HepG2 (cell line): ENCODE results near the gene IQCN. TPM values are rescaled to one million over a fixed set of nuclear protein-coding genes. Genes with fewer than 3 reads are reported as not detected.
A peak's percentile ranks its signal among the peaks of the same experiment; 100 is the strongest.

ENCODE experiments used
- AGO1 ChIP-seq: fragments of 200-400 bp; formaldehyde crosslinking; IDR thresholded peaks from 2 replicates; pipeline ENCODE4 v1.6.1; 2017; ENCODE audit warnings: mild to moderate bottlenecking, low read depth, low read length, moderate library complexity; ENCODE audit not compliant: poor library complexity, severe bottlenecking
- CHD2 ChIP-seq: IDR thresholded peaks from 2 replicates; pipeline ENCODE4 v1.6.1; 2011; ENCODE audit warnings: low read depth, low read length, improper control_type of control experiment
- EEA1 ChIP-seq: sonication (generic); formaldehyde crosslinking; IDR thresholded peaks from 2 replicates; pipeline ENCODE4 v1.5.1; 2020; ENCODE audit warnings: mild to moderate bottlenecking, missing genetic modification reagents, borderline replicate concordance
- GABPB1 ChIP-seq: IDR thresholded peaks from 2 replicates; pipeline ENCODE4 v1.6.1; 2016; ENCODE audit warnings: mild to moderate bottlenecking, missing genetic modification reagents, moderate library complexity, missing compliant biosample characterization
- GTF2F1 ChIP-seq: fragments of 150-350 bp; IDR thresholded peaks from 2 replicates; pipeline ENCODE4 v1.6.1; 2014; ENCODE audit warnings: low read length
- MTF2 ChIP-seq: sonication (generic); formaldehyde crosslinking; IDR thresholded peaks from 2 replicates; pipeline ENCODE4 v1.5.0; 2020; ENCODE audit warnings: missing genetic modification reagents, borderline replicate concordance
- RARA ChIP-seq: IDR thresholded peaks from 2 replicates; pipeline ENCODE4 v1.6.1; 2016; ENCODE audit warnings: missing genetic modification reagents, missing compliant biosample characterization
- RFXAP ChIP-seq: sonication (generic); formaldehyde crosslinking; IDR thresholded peaks from 2 replicates; pipeline ENCODE4 v1.4.0; 2020; ENCODE audit warnings: missing genetic modification reagents, borderline replicate concordance
- SRSF4 ChIP-seq: fragments of 200-400 bp; formaldehyde crosslinking; IDR thresholded peaks from one replicate; pipeline ENCODE4 v1.6.1; 2018; ENCODE audit warnings: mild to moderate bottlenecking, low read depth, low read length, moderate library complexity; ENCODE audit not compliant: poor library complexity, severe bottlenecking
- TARDBP ChIP-seq: sonication (generic); formaldehyde crosslinking; IDR thresholded peaks from 2 replicates; pipeline ENCODE4 v1.8.0; 2022; ENCODE audit warnings: mild to moderate bottlenecking, missing genetic modification reagents
- ZNF264 ChIP-seq: sonication (generic); formaldehyde crosslinking; IDR thresholded peaks from 2 replicates; pipeline ENCODE4 v1.4.0; 2020; ENCODE audit warnings: missing genetic modification reagents
- ZNF577 ChIP-seq: sonication (generic); formaldehyde crosslinking; IDR thresholded peaks from 2 replicates; pipeline ENCODE4 v1.4.0; 2020; ENCODE audit warnings: mild to moderate bottlenecking, low read depth, missing genetic modification reagents, borderline replicate concordance
- ZNF841 ChIP-seq: sonication (generic); formaldehyde crosslinking; IDR thresholded peaks from 2 replicates; pipeline ENCODE4 v1.8.1; 2023; ENCODE audit warnings: missing genetic modification reagents, borderline replicate concordance
- polyA plus RNA-seq, 8 experiments: library from polyadenylated mRNA; depleted of rRNA in 3 of 8; stranded (reverse) in 7 of 8; unstranded in 1 of 8; fragments of >200 nt; fragmentation: Illumina TruSeq in 4 of 8; extraction: Trizol in 4 of 8; gene quantifications; 2 replicates each; pipeline versions ENCODE4 v1.2.1 to v1.2.3, GENCODE V29; 2011 to 2016; ENCODE audit warnings: low read depth in 4 of 8, missing spikeins in 1 of 8, mixed read lengths in 1 of 8; ENCODE audit not compliant: insufficient read depth in 1 of 8
- total RNA-seq, 5 experiments: library from RNA; depleted of rRNA; stranded (reverse); fragments of >200 nt; fragmentation: Illumina TruSeq; extraction: Trizol; gene quantifications; 2 replicates each; pipeline ENCODE4 v1.2.3, GENCODE V29; 2016; ENCODE audit warnings: low read depth in 1 of 5
- TF ChIP-seq, protein P1 (sequence below): sonication (generic); formaldehyde crosslinking; IDR thresholded peaks from 2 replicates; pipeline ENCODE4 v1.4.0; 2020; ENCODE audit warnings: low read depth, missing genetic modification reagents
- TF ChIP-seq, protein P2 (sequence below): sonication (generic); formaldehyde crosslinking; IDR thresholded peaks from 2 replicates; pipeline ENCODE4 v1.9.0; 2022; ENCODE audit warnings: missing genetic modification reagents, mild to moderate bottlenecking, borderline replicate concordance
- TF ChIP-seq, protein P3 (sequence below): sonication (generic); formaldehyde crosslinking; IDR thresholded peaks from 2 replicates; pipeline ENCODE4 v1.4.0; 2020; ENCODE audit warnings: missing genetic modification reagents
- TF ChIP-seq, protein P4 (sequence below): sonication (generic); formaldehyde crosslinking; IDR thresholded peaks from 2 replicates; pipeline ENCODE4 v1.4.0; 2020; ENCODE audit warnings: missing genetic modification reagents
- TF ChIP-seq, protein P5 (sequence below): sonication (generic); formaldehyde crosslinking; IDR thresholded peaks from 2 replicates; pipeline ENCODE4 v1.5.0; 2020; ENCODE audit warnings: mild to moderate bottlenecking, missing genetic modification reagents

Gene IQCN
- total and polyA plus RNA-seq, 2 of the 13 experiments (the other 11 are each of a cell fraction or from before 2014, with no cell fraction given), result 0.04 to 0.18 TPM

DNA sequence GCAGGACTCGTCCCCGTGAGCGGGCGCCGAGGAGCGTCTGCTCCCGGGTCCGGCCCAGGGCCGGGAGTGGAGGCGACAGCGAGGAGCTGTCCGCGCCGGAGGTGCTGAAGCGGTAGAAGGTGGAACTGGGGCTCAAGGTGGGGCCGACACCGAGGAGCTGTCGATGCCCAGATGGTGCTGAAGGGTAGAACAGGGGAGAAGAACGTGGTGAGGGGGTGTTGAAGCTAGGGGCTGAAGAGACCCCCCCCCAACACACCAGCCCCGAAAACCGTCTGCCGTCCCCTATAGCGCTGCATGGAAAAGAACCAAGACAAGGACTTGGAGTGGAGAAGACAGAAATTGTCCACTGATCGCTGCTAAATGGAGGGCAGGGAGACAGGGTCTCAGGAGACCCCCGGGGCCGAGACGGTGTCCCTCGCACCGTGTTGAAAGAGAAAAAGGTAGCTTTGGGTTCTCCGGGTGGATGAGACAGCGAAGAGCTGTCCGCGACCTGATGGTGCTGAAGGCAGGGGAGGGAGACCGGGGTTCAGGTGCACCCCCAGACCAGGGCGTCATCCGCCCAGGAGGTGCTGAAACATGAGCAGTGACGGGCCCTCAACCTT lies 40.9 kb downstream of the IQCN start (continued):
- TF ChIP-seq, protein P1, sequence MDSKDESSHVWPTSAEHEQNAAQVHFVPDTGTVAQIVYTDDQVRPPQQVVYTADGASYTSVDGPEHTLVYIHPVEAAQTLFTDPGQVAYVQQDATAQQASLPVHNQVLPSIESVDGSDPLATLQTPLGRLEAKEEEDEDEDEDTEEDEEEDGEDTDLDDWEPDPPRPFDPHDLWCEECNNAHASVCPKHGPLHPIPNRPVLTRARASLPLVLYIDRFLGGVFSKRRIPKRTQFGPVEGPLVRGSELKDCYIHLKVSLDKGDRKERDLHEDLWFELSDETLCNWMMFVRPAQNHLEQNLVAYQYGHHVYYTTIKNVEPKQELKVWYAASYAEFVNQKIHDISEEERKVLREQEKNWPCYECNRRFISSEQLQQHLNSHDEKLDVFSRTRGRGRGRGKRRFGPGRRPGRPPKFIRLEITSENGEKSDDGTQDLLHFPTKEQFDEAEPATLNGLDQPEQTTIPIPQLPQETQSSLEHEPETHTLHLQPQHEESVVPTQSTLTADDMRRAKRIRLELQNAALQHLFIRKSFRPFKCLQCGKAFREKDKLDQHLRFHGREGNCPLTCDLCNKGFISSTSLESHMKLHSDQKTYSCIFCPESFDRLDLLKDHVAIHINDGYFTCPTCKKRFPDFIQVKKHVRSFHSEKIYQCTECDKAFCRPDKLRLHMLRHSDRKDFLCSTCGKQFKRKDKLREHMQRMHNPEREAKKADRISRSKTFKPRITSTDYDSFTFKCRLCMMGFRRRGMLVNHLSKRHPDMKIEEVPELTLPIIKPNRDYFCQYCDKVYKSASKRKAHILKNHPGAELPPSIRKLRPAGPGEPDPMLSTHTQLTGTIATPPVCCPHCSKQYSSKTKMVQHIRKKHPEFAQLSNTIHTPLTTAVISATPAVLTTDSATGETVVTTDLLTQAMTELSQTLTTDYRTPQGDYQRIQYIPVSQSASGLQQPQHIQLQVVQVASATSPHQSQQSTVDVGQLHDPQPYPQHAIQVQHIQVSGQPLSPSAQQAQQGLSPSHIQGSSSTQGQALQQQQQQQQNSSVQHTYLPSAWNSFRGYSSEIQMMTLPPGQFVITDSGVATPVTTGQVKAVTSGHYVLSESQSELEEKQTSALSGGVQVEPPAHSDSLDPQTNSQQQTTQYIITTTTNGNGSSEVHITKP (CRISPR knock-in tag), result peak; percentile 70
- TF ChIP-seq SRSF4, result no peak
- TF ChIP-seq, protein P2, sequence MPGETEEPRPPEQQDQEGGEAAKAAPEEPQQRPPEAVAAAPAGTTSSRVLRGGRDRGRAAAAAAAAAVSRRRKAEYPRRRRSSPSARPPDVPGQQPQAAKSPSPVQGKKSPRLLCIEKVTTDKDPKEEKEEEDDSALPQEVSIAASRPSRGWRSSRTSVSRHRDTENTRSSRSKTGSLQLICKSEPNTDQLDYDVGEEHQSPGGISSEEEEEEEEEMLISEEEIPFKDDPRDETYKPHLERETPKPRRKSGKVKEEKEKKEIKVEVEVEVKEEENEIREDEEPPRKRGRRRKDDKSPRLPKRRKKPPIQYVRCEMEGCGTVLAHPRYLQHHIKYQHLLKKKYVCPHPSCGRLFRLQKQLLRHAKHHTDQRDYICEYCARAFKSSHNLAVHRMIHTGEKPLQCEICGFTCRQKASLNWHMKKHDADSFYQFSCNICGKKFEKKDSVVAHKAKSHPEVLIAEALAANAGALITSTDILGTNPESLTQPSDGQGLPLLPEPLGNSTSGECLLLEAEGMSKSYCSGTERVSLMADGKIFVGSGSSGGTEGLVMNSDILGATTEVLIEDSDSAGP (CRISPR knock-in tag), result peak; percentile 69
- TF ChIP-seq, protein P3, sequence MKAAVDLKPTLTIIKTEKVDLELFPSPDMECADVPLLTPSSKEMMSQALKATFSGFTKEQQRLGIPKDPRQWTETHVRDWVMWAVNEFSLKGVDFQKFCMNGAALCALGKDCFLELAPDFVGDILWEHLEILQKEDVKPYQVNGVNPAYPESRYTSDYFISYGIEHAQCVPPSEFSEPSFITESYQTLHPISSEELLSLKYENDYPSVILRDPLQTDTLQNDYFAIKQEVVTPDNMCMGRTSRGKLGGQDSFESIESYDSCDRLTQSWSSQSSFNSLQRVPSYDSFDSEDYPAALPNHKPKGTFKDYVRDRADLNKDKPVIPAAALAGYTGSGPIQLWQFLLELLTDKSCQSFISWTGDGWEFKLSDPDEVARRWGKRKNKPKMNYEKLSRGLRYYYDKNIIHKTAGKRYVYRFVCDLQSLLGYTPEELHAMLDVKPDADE (CRISPR knock-in tag), result 0 out of 2 replicates have a peak, but pooled peaks have one; percentile 93
- peak; percentile 41; the same call in 1 of the 2 replicates for TF ChIP-seq ZNF264
- no peak for TF ChIP-seq GTF2F1
- TF ChIP-seq CHD2, result no peak
- peak; percentile 76; the same call in 1 of the 2 replicates for TF ChIP-seq ZNF577
- TF ChIP-seq GABPB1, result peak; percentile 68
- peak; percentile 93 for TF ChIP-seq MTF2 (CRISPR knock-in tag)
- TF ChIP-seq, protein P4, sequence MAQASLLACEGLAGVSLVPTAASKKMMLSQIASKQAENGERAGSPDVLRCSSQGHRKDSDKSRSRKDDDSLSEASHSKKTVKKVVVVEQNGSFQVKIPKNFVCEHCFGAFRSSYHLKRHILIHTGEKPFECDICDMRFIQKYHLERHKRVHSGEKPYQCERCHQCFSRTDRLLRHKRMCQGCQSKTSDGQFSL, result no peak
- TF ChIP-seq AGO1, result no peak
- TF ChIP-seq, protein P5, sequence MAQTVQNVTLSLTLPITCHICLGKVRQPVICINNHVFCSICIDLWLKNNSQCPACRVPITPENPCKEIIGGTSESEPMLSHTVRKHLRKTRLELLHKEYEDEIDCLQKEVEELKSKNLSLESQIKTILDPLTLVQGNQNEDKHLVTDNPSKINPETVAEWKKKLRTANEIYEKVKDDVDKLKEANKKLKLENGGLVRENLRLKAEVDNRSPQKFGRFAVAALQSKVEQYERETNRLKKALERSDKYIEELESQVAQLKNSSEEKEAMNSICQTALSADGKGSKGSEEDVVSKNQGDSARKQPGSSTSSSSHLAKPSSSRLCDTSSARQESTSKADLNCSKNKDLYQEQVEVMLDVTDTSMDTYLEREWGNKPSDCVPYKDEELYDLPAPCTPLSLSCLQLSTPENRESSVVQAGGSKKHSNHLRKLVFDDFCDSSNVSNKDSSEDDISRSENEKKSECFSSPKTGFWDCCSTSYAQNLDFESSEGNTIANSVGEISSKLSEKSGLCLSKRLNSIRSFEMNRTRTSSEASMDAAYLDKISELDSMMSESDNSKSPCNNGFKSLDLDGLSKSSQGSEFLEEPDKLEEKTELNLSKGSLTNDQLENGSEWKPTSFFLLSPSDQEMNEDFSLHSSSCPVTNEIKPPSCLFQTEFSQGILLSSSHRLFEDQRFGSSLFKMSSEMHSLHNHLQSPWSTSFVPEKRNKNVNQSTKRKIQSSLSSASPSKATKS (CRISPR knock-in tag), result 0 out of 2 replicates have a peak, but pooled peaks have one; percentile 56
- TF ChIP-seq ZNF841 (CRISPR knock-in tag), result peak; percentile 55; the same call in 1 of the 2 replicates
- TF ChIP-seq EEA1 (CRISPR knock-in tag), result peak; percentile 65; the same call in 1 of the 2 replicates
- TF ChIP-seq RFXAP, result peak; percentile 75; the same call in 1 of the 2 replicates
- peak; percentile 71 for TF ChIP-seq RARA (CRISPR knock-in tag)
- TF ChIP-seq TARDBP (CRISPR knock-in tag), result no peak
